ENCODE results near the gene TFB1M. TPM values are rescaled to one million over a fixed set of nuclear protein-coding genes. Genes with fewer than 3 reads are reported as not detected.

Gene TFB1M
- total RNA-seq, 2 donors from 2014 or later: 37.0 to 41.3 TPM

GRCh38 chr6:155263373-155264063 lies 50.8 kb downstream of the TFB1M start, which contains the start of gene CLDN20:
Gene CLDN20, plus strand, starts transcription at chr6:155264013. Its CDS starts 11,707 bp downstream, at chr6:155275720.
- H3K9me3 Mint-ChIP-seq: no peaks in the 10 kb centered on the region
- H3K36me3 Mint-ChIP-seq (ENCODE audit: insufficient read depth in 2 of 2): peaks cover 1 to 4% of the 10 kb centered on the region in 2 donors
- H3K4me1 Mint-ChIP-seq (ENCODE audit: low read depth): peaks cover 21% of the 10 kb centered on the region
- H3K27me3 Mint-ChIP-seq (ENCODE audit: low read depth): no peaks in the 10 kb centered on the region
- ATAC-seq (replicated peaks in 1 of 2) (no peak), DNase-seq (no peak)
- no peak within 1 kb of the TSS for H3K4me3 Mint-ChIP-seq
- H3K27ac Mint-ChIP-seq: peak within 1 kb of the TSS; percentile 1

DNA sequence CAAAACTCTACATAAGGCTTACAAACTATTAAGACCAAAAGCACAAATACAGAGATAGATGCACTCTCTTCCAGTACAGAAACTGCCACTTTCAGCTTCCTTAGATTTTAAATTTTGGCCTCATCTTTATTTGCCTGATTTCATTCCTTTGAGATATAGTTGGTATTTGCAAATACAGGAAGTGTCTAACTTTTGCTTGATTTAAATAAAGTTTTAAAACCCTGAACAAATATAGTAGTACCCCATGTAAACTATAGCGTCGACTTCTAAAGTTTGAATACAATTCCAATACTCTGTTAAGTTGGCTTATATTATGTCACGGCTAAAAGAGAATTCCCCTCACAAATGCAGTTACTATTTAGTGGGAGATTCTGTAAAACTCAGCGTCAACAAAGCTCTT lies 51.6 kb downstream of the TFB1M start:
- Mint-ChIP-seq H3K4me1 (ENCODE audit: low read depth) (peaks cover 21% of the 10 kb centered on the region), H3K9me3 (no peaks in the 10 kb centered on the region), H3K4me3 (no peak overlapping the region), H3K36me3 (ENCODE audit: insufficient read depth in 2 of 2) (peaks cover 1 to 5% of the 10 kb centered on the region in 2 donors), H3K27me3 (ENCODE audit: low read depth) (no peaks in the 10 kb centered on the region), H3K27ac (no peak overlapping the region)
- ATAC-seq (replicated peaks in 1 of 2) (no peak), DNase-seq (no peak)

DNA sequence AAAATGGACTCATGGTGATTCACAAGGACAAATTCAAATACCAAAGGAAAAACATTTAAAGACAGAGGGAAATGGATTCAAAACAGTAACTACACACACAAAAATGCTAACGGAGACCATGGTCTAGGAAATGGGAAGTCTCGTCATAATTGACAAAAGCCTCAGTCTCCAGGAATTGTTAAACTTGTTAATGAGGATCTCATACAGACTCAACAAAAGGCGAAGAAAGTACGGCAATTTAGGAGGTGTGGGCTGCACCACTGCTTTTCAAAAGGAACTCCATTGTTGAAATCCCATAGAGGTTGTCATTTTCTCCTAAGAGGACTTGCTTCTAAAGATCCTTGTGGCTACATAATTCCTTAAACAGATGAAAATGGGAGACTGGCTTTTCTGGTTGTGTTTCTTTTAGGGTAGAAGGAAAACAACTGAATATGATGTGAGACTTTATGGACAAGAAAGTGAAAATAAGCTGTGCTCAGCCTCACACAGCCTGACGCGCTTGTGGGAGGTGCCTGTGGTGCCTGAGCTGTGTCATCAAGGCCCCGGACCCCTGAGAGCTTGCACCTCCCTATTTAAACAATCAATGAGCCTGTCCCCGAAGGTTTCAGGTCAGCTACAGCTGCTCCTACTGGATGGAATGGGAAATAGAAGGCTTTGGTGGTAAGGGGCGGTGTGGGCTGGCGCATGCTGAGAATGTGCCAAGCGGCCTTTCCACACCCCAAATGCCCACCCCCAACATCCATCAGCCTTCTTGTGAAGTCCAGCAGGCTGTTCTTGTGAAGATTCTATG lies 53.0 kb downstream of the TFB1M start:
- H3K36me3 Mint-ChIP-seq (ENCODE audit: insufficient read depth in 2 of 2): peaks cover 1 to 9% of the 10 kb centered on the region in 2 donors
- H3K27me3 Mint-ChIP-seq (ENCODE audit: low read depth): no peaks in the 10 kb centered on the region
- no peaks in the 10 kb centered on the region for H3K9me3 Mint-ChIP-seq
- peak overlapping the region; percentile 33 for H3K27ac Mint-ChIP-seq
- DNase-seq (no peak), ATAC-seq (replicated peaks in 1 of 2) (no peak)
- H3K4me1 Mint-ChIP-seq (ENCODE audit: low read depth): peaks cover 21% of the 10 kb centered on the region
- H3K4me3 Mint-ChIP-seq: no peak overlapping the region

GRCh38 chr6:155260686-155261085 lies 53.6 kb downstream of the TFB1M start:
- H3K36me3 Mint-ChIP-seq (ENCODE audit: insufficient read depth in 2 of 2): peaks cover 1 to 9% of the 10 kb centered on the region in 2 donors
- H3K27ac Mint-ChIP-seq: peak overlapping the region; percentile 33
- H3K4me1 Mint-ChIP-seq (ENCODE audit: low read depth): peaks cover 21% of the 10 kb centered on the region
- H3K4me3 Mint-ChIP-seq: no peak overlapping the region
- no peaks in the 10 kb centered on the region for H3K27me3 Mint-ChIP-seq (ENCODE audit: low read depth)
- H3K9me3 Mint-ChIP-seq: no peaks in the 10 kb centered on the region
- ATAC-seq (replicated peaks in 1 of 2) (no peak), DNase-seq (no peak)

- DNase-seq: no peak
- Mint-ChIP-seq H3K27ac (no peak overlapping the region), H3K4me1 (ENCODE audit: low read depth) (peaks cover 21% of the 10 kb centered on the region), H3K27me3 (ENCODE audit: low read depth) (no peaks in the 10 kb centered on the region), H3K4me3 (no peak overlapping the region), H3K36me3 (ENCODE audit: insufficient read depth in 2 of 2) (peaks cover 4 to 10% of the 10 kb centered on the region in 2 donors), H3K9me3 (no peaks in the 10 kb centered on the region)
- no peak for ATAC-seq (replicated peaks in 1 of 2)
Measured at GRCh38 chr6:155259897-155260296, 54.4 kb downstream of the TFB1M start.

DNA sequence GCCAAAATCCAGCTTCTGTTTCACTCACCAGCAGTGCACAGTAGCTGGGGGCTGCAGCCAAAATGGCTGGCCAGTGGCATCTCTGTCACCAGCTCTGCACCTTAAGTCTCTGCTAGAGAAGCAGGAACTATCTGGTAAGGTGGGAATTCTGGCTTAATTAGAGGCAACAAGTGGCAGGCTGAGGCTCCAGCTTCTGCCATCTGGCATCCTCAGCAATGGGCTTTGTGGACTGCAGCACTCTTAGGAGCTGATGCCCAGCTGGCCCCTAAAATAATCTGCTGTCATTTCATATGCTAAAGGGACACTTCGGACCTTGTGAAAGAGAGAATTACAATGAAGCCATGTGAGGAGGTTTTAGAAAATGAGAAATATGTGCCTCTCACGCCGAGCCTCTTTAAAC lies 55.1 kb downstream of the TFB1M start:
- ATAC-seq (replicated peaks in 1 of 2): no peak
- Mint-ChIP-seq H3K36me3 (ENCODE audit: insufficient read depth in 2 of 2) (peaks cover 7 to 10% of the 10 kb centered on the region in 2 donors), H3K27me3 (ENCODE audit: low read depth) (no peaks in the 10 kb centered on the region), H3K4me1 (ENCODE audit: low read depth) (peaks cover 21% of the 10 kb centered on the region), H3K4me3 (no peak overlapping the region), H3K9me3 (no peaks in the 10 kb centered on the region), H3K27ac (no peak overlapping the region)
- no peak for DNase-seq

GRCh38 chr6:155257796-155258195 lies 56.5 kb downstream of the TFB1M start:
- no peak overlapping the region for H3K4me3 Mint-ChIP-seq
- H3K36me3 Mint-ChIP-seq (ENCODE audit: insufficient read depth in 2 of 2): peaks cover 7 to 10% of the 10 kb centered on the region in 2 donors

GRCh38 chr6:155256122-155256795 lies 58.0 kb downstream of the TFB1M start:
- no peak for DNase-seq
- ATAC-seq (replicated peaks in 1 of 2): no peak
- H3K9me3 Mint-ChIP-seq: no peaks in the 10 kb centered on the region
- H3K4me1 Mint-ChIP-seq (ENCODE audit: low read depth): peaks cover 14% of the 10 kb centered on the region
- H3K36me3 Mint-ChIP-seq (ENCODE audit: insufficient read depth in 2 of 2): peaks cover 7 to 13% of the 10 kb centered on the region in 2 donors
- no peak overlapping the region for H3K4me3 Mint-ChIP-seq
- H3K27me3 Mint-ChIP-seq (ENCODE audit: low read depth): no peaks in the 10 kb centered on the region
- H3K27ac Mint-ChIP-seq: no peak overlapping the region

More at GRCh38 chr6:155257796-155258195, 56.5 kb downstream of the TFB1M start:
- Mint-ChIP-seq H3K9me3 (no peaks in the 10 kb centered on the region), H3K27me3 (ENCODE audit: low read depth) (no peaks in the 10 kb centered on the region), H3K4me1 (ENCODE audit: low read depth) (peaks cover 24% of the 10 kb centered on the region), H3K27ac (peak overlapping the region; percentile 50)
- DNase-seq (no peak), ATAC-seq (replicated peaks in 1 of 2) (no peak)

GRCh38 chr6:155254139-155254538 lies 60.1 kb downstream of the TFB1M start:
- peaks cover 6 to 15% of the 10 kb centered on the region in 2 donors for H3K36me3 Mint-ChIP-seq (ENCODE audit: insufficient read depth in 2 of 2)
- H3K27ac Mint-ChIP-seq: no peak overlapping the region
- no peaks in the 10 kb centered on the region for H3K27me3 Mint-ChIP-seq (ENCODE audit: low read depth)
- H3K4me3 Mint-ChIP-seq: no peak overlapping the region
- H3K4me1 Mint-ChIP-seq (ENCODE audit: low read depth): peaks cover 3% of the 10 kb centered on the region
- H3K9me3 Mint-ChIP-seq: no peaks in the 10 kb centered on the region
- no peak for ATAC-seq (replicated peaks in 1 of 2)
- no peak for DNase-seq

DNA sequence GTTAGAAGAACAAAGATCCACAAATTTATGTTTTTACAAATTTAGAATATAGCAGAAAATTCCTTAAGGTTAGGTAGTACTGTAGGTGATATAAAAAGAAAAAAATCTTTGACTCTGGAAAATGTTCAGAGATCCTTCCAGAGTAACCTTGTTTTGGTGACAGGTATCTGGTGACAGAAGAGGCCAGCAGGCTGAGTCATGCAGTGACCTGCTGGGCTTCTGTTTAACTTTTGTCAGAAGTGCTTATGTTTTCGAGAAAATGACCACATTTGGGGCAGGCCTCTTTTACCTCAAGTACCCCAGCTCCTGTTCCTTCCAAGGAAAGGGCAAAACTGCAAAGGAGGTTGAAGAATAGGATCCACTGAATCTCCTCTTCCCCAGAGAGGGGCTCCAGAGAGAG lies 60.9 kb downstream of the TFB1M start:
- H3K27ac Mint-ChIP-seq: peak overlapping the region; percentile 52

DNA sequence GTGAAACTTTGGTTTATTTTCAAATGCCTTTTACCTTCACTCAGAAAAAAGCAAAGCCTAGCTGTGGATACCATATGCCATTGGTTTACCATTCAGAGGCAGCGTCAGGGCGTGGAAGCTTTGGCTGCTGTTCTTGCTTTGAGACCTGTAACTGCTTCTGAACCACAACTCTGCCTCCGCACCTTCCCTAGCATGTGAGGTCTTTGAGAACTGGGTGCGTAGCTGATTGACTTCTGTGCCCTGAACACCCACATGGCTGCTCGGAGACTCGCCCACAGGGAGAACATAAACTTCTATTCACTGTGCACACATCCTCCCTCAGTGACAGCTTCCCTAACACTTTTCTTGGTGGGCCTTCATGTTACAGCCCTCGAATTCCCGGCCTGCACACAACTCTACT lies 61.7 kb downstream of the TFB1M start:
- H3K9me3 Mint-ChIP-seq: no peaks in the 10 kb centered on the region
- ATAC-seq (replicated peaks in 1 of 2): no peak
- peaks cover 6 to 15% of the 10 kb centered on the region in 2 donors for H3K36me3 Mint-ChIP-seq (ENCODE audit: insufficient read depth in 2 of 2)
- no peak for DNase-seq
- H3K27ac Mint-ChIP-seq: no peak overlapping the region
- no peak overlapping the region for H3K4me3 Mint-ChIP-seq
- H3K4me1 Mint-ChIP-seq (ENCODE audit: low read depth): peaks cover 8% of the 10 kb centered on the region
- H3K27me3 Mint-ChIP-seq (ENCODE audit: low read depth): no peaks in the 10 kb centered on the region

More for the DNA sequence above, 60.9 kb downstream of the TFB1M start:
- H3K36me3 Mint-ChIP-seq (ENCODE audit: insufficient read depth in 2 of 2): peaks cover 6 to 17% of the 10 kb centered on the region in 2 donors
- DNase-seq (no peak), ATAC-seq (replicated peaks in 1 of 2) (no peak)
- no peaks in the 10 kb centered on the region for H3K9me3 Mint-ChIP-seq
- H3K27me3 Mint-ChIP-seq (ENCODE audit: low read depth): no peaks in the 10 kb centered on the region
- no peak overlapping the region for H3K4me3 Mint-ChIP-seq
- H3K4me1 Mint-ChIP-seq (ENCODE audit: low read depth): peaks cover 7% of the 10 kb centered on the region

- Mint-ChIP-seq H3K4me3 (no peak overlapping the region), H3K36me3 (ENCODE audit: insufficient read depth in 2 of 2) (peaks cover 6 to 11% of the 10 kb centered on the region in 2 donors), H3K9me3 (no peaks in the 10 kb centered on the region)
Measured at GRCh38 chr6:155250701-155251381, 63.4 kb downstream of the TFB1M start.

More at GRCh38 chr6:155250701-155251381, 63.4 kb downstream of the TFB1M start:
- DNase-seq: no peak
- H3K27ac Mint-ChIP-seq: no peak overlapping the region
- no peak for ATAC-seq (replicated peaks in 1 of 2)
- H3K27me3 Mint-ChIP-seq (ENCODE audit: low read depth): no peaks in the 10 kb centered on the region
- peaks cover 8% of the 10 kb centered on the region for H3K4me1 Mint-ChIP-seq (ENCODE audit: low read depth)
